ENCODE results near the gene RFTN2. TPM values are rescaled to one million over a fixed set of nuclear protein-coding genes. Genes with fewer than 3 reads are reported as not detected.

Gene RFTN2
- total and polyA plus RNA-seq, 7 donors = 0.92 to 10.0 (median 5.4) TPM

Small RNA genes within 50 kb of the gene (small RNA-seq; reads per million reads assigned to genes)
- gene AC020550.1 = 0 reads per million in 3 donors

Other genes with a start within 250 kb of the RFTN2 start
- 100 to 1,000 TPM; 258 to 475 (median 332) TPM for gene SF3B1, start 240.6 kb downstream of the RFTN2 start, total RNA-seq
- gene SF3B1, start 240.6 kb downstream of the RFTN2 start, polyA plus RNA-seq = 100 to 1,000 TPM in 1 of 3 donors, 10 to 100 TPM in 2; 61.5 to 122 (median 62.5) TPM
- gene COQ10B, start 222.0 kb downstream of the RFTN2 start, total RNA-seq = 10 to 100 TPM; 16.3 to 39.0 (median 33.0) TPM
- 10 to 100 TPM; 15.1 to 77.9 (median 39.0) TPM for gene COQ10B, start 222.0 kb downstream of the RFTN2 start, polyA plus RNA-seq
- 100 to 1,000 TPM in 3 of 4 donors, 10 to 100 TPM in 1; 98.9 to 144 (median 114) TPM for gene HSPD1, start 175.7 kb downstream of the RFTN2 start, total RNA-seq
- gene HSPD1, start 175.7 kb downstream of the RFTN2 start, polyA plus RNA-seq = 100 to 1,000 TPM; 121 to 313 (median 177) TPM
- gene HSPE1, start 175.2 kb downstream of the RFTN2 start, total RNA-seq = 100 to 1,000 TPM in 2 of 4 donors, 10 to 100 TPM in 2; 47.8 to 136 (median 106) TPM
- 100 to 1,000 TPM; 194 to 267 (median 217) TPM for gene HSPE1, start 175.2 kb downstream of the RFTN2 start, polyA plus RNA-seq
- 10 to 100 TPM; 29.1 to 50.5 (median 38.7) TPM for gene MOB4, start 159.5 kb downstream of the RFTN2 start, total RNA-seq
- gene MOB4, start 159.5 kb downstream of the RFTN2 start, polyA plus RNA-seq = 10 to 100 TPM; 22.2 to 49.9 (median 40.9) TPM
- 1 to 10 TPM; 3.1 to 6.6 (median 4.5) TPM for gene MARS2, start 29.8 kb upstream of the RFTN2 start, total RNA-seq
- 1 to 10 TPM; 3.0 to 8.3 (median 5.3) TPM for gene MARS2, start 29.8 kb upstream of the RFTN2 start, polyA plus RNA-seq
- gene BOLL, start 109.7 kb upstream of the RFTN2 start, total RNA-seq = not detected
- not detected for gene BOLL, start 109.7 kb upstream of the RFTN2 start, polyA plus RNA-seq
- gene PLCL1, start 129.0 kb upstream of the RFTN2 start, total RNA-seq = 10 to 100 TPM; 13.6 to 20.0 (median 16.9) TPM
- 1 to 10 TPM in 2 of 3 donors, under 1 TPM in 1; 0.69 to 3.0 (median 1.2) TPM for gene PLCL1, start 129.0 kb upstream of the RFTN2 start, polyA plus RNA-seq

Data from sigmoid colon (tissue), 7 donors.